GM21576 (cell line): ENCODE data around the gene HOXB3.
"Not testable (repeated sequence)": the region's sequence is repeated elsewhere in the genome, so short reads cannot be mapped to it uniquely, and the experiment has no call there.

Source experiments
- ATAC-seq: cut with Tn5 transposase; IDR thresholded peaks from one replicate; pipeline ENCODE4 v1.9.1; 2021; ENCODE audit warnings: mild to moderate bottlenecking, moderate library complexity; ENCODE audit not compliant: unreplicated experiment

HOXB3 gene

DNA sequence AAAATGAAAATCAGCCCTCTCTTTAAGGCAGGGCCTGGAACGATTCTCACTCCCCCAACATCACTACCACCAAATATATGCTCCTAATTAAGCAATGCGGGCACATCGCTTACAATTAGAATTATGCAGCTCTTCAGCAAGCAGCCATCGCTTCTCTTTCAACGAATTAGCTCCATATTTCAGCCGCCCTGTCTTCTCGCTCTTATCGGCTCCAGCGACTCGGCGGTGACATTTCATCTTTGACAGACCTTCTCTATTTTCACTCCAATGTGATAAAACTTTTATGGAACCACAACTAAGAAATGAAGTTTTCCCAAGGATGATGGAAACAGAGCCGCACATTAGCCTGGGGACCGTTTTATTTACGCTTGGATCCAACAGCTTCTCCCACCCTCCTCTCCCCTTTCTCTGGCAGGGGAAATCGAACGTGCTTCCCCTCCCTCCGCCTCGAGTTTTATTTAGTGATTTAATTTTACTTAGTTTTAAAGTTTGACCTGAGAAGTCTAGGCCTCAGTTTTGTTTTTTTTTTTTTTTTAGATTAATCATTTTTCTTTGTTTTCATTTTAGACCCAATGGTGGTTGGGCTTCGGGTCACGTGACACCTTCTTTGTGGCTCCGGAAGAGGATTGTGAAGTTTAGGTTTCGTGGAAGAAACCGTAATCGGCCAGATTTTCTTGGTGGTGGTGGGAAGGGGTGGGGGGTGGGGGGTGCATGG, 42.1 kb downstream of the HOXB3 start:
- ATAC-seq, result no peak

DNA sequence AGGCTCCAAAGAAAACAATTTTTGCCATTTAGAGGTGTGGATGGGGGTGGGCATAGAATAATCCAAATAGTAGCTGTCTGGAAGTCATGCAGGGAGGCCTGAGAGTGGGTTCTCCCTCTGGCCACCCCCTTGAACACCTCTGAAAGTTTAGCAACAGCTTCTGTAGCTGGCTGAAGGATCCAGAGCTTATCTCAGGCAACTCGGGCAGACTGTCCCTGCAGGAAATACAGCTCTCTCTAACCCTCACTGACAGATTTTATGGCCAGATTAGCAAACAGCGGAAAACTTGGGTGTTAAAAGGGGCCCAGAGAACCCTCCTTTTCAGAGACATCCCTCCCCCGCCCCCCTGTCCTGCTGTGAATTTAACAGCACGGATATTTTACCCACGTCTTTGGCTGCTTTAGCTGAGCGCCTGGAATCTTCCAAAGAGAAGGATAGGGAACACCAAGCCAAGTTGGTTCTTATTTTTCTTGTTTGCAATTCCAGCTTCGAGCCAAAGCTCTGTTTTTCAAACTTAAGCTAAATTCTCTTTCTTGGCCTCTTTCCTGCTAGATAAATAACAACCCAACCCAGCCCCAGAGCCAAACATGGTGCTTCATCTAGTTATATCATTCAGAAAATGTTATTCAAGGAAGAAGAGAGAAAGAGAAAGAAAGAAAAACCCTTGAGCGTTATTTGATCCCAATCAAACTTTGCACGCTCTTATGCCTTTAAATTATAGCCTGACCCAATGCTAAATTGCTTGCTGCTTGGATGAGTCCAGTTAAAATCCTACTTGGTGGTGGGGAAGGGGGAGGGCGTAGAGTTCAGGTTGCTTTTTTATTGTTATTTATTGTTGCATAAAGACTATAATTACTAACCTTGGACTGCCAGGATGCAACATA, 42.9 kb downstream of the HOXB3 start:
- no peak for ATAC-seq

DNA sequence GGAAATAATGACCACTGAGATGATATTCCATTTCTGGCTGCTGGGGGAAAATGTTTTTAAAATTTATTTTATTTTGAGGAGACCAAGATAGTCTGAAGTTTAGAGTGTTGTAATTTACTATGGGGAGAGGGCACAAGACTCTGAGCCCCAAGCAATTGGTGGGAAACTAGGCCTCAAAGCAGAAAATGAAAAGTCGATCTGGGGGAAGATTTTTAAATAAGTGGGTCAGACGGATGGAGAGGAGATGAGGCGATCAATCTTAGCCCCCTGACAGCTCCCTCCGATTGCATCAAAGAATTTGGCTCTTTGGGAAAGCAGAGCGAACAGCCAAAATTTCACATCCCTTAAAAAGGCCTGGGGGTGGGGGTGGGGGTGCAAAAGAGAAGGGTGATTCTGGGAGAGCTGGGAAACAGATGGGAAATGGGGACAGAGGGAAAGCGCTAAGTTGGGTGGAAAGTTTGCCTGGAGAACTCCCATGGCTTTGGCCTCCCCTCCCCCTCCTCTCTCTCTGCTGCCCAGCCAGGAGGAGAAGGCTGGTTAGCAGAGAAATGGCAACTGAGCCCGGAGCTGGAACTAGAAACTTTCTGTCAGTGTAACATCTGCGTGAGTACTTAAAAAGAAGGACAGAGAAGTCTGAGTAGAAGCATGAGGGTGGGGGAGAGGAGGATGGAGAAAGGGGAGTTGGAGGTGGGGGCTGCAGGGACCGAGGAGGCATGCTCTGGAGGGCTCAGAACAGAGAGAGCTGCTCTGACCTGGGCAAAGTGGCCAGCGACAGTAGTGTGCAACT, 43.7 kb downstream of the HOXB3 start:
- ATAC-seq, result no peak

DNA sequence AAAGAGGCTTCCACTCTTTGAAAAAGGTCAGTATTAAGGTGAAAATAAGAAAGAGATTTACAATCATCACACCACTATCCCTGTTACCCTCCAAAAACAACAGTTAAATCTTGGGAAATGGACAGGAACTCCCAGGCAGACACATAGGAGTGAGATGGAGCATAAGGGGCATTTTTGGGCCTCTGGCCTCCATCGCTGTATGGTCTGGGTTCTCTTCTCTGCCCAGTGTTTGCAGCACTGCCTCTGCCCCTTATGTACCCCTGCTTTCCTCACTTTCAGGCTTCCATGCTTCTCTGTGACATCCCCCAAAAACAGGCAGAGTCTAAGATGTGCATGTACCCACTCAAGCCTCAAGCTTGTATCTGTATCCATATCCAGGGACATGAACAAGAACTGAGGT, 44.5 kb downstream of the HOXB3 start:
- ATAC-seq, result no peak

DNA sequence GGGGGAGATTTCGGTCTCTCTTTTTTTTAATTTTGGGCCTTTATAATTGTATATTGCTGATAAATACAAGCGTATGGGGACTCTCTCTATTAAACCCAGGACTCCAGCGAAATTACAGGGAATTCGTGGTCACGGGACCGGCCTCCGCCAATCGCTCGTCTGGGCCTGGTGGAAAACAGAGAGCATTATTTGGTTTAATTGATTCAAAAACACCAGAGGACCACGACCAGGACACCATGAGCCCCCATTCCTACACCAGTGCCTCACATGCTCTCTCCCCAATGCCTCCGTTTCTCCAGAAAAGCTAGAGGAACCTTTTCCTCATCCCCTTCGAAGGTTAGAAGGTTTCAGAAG, 45.0 kb downstream of the HOXB3 start, which contains the start of gene HOXB2:
HOXB2 (minus strand) TSS at position 88 of the 354 bp plus-strand sequence. CDS start 198 bp downstream, outside the sequence.
- ATAC-seq, result no peak

DNA sequence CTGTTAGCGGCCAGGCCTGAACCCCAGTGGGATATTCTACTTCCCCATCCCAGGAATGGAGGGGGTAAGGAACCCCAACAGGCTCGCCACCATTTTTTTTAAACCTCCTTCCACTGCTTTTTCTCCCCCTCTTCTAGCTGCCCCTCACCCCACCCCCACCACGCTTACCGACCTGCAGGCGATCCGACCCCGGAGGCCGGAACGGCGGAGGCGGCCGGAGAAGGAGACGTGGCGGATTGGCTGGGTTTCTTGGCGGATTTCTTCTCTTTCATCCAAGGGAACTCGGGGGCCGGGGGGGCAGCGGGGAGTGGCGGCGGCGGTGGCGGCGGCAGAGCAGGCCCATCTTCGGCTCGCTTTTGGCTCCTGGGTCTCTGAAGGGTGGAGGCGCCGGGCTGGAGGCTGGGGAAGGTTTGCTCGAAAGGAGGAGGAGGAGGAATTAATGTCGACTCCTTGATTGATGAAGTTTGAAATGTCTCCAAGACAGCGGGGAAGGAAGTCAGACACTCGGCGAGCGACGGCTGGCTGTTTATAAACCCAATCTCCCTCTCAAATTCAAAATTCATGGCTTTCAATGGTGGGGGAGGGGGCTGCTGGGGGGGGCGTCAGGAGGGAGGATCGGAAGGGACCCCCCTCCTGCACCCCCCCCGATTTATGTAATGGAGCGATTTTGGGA, 45.6 kb downstream of the HOXB3 start:
- ATAC-seq, result no peak

DNA sequence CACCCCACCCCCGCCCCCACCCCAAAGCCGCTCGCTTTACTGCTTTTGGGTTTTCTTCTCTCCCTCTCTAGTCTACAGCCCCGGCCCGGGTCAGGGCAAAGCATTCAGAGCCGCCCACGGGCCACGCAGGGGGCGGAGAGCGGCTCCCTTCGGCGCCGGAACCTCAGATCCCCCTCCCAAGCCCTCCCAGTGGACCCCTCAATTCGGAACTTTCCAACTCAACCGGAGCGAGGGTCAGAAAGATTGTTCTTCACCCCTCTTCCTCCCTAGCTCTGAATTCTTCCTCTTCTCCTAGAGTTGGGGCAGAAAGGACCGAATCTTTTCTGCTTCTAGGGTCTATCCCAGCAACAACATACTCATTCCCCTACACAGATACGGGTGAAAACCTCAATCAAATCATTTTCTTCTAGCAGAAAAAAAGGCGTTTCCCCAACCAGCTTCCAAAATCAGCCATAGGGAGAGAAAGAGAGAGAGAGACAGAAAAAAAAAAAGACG, 46.1 kb downstream of the HOXB3 start:
- ATAC-seq, result no peak

DNA sequence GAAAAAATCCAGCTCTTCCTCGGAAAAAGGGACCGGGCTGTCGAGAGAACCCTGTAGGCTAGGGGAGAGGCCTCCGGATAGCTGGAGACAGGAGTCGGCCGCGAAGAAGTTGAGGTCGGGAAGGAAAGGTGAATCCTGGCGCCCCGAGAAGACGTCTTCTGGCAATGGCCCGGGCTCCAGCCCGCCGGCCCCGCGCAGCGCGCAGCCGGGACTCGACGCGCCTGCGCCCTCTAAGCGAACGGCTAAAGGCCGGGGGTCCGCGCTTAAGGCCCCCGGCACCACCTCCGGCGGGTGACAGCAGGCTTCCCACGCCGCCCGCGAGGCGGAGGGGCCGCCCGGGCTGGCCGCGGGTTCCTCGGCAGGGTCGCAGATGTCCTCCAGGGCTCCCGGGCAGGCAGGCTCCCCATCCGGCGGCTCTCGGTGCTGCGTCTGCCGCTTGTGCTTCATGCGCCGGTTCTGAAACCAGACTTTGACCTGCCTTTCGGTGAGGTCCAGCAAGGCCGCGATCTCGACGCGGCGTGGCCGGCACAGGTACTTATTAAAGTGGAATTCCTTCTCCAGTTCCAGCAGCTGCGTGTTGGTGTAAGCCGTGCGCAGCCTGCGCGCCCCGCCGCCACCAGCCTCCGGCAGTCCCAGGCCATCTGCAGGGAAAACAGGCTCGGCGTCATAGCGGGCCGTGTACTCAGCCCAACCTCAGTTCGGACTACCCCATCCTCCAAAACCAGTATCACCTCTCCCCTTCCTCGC, 46.8 kb downstream of the HOXB3 start:
- ATAC-seq, result no peak

DNA sequence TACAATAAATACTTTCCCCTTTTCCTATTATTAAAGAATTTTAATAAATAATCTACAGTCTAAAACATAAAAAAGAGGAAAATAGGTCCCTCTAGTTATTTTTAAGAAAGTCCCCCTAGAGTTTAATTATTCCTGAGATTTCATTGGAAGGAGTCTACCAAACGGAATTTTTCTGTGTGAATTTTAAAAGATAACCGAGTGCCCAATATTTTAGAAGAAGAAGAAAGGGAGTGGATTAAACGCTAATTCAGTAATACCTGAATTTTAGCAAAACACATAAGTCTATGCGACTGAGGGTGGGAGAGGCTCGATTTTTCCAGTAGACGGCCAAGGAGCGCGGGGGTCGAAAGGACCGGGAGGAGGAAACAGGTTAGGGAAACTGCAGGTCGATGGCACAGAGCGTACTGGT, 47.3 kb downstream of the HOXB3 start:
- ATAC-seq, result no peak

DNA sequence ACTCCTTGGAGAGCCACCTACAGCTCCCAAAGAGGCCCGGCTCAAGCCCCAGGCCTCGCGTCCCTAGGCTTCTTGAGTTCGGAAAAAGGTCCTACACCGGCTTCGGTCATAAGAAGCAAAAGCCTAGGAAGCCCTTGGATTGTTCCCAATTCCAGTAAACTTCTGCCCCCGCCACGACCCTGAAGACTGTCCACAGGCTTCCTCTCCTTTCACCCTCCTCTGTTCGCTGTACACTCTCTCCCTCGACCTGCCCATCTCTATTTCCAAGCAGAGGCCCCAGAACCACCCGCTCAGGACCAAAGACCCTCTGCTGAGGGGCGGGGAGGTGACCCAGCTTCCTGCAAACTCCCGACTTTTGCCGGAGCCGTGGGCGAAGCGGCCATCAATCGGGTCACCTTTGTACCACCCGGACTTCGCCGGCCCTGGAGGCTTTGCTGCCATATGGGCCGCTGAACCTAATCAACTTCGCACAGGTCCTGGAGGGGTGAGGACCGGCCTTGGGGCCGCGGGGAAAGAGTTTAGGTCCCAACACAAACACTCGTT, 47.9 kb downstream of the HOXB3 start:
- ATAC-seq, result no peak

DNA sequence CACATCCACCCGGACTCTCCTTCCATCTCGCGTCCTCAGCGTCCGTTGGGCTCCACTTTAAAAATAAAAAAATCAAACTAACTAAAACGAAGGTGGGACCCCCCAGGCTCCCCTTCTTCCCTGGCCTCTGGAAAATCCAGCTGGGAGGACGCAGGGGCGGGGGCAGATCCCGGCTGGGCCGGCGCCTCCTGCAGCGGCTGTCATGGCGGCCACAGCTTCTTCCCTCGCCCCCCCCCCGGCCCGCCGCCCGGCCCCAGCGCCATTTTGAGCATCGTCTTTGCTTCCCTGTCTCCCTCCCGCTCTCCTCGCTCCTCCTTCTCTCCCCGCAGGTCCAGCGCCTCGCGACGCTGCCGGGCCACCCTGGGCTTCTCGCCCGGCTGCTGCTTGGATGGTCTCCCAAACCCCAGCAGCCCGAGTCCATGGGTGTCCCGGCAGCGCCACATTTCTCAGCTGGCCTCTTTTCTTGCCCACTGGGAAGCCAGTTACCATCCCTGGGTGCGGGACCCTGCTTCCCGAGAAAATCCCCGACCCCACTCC, 48.4 kb downstream of the HOXB3 start:
- no peak for ATAC-seq

DNA sequence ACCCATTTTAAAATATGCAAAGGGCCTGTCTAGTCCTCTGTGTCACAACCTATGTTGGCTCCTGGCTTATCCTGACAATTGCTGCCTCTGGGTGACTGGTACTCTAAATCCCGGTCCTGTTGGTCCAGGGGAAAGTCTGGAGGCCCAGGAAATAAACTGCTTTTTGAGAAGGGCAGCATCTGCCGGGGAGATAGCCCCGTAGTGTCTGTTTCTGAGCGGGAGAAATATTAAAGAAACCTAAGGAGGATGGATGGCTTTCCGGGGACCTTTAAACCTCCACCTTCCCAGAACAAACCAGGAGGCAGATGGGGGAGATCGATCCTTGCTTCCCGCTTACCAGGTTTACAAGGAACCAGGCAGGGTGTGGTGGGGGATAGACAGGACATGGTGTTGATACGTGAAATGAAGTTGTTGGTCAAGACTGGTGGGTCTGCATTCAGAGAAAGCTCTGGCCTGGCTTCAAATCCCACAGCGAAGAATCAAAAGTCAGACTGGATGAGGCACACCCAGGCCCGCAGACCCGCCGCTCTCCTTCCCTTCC, 48.9 kb downstream of the HOXB3 start:
- no peak for ATAC-seq

DNA sequence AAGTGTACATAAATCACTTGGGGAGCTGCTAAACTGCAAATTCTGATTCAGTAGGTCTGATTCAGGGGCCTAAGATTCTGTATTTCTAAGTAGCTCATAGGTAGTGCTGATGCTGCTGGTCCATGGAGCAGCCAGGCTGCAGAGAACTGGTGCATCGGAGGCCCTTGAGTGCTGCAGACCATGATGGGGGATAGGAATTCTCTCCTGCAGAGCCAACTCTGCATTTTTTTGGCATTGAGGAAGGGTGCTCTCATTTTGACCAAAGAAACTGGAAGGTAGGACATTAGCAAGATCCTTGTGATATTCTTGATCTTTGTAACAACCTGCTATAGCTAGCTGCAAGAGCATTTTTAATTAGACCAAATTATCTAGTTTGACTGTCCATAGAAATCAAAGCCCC, 49.8 kb downstream of the HOXB3 start:
- no peak for ATAC-seq

DNA sequence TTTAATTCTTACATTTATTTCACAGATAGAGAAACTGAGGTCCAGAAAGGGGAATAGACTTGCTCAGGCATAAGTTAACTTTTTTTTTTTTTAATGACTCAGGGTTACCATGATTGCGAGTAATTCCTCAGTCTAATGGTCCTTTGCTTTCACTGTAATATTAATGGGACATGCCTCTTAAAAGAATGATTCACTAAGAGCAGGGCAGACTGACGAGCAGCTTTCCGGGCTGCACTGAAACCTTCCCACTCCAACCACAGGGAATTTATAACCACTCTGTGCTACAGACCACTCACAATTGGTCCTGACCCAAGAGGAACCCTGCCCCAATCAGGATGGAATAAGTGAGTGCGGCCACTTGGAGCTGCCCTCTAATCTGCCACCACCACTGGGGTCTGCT, 50.9 kb downstream of the HOXB3 start:
- ATAC-seq, result no peak

DNA sequence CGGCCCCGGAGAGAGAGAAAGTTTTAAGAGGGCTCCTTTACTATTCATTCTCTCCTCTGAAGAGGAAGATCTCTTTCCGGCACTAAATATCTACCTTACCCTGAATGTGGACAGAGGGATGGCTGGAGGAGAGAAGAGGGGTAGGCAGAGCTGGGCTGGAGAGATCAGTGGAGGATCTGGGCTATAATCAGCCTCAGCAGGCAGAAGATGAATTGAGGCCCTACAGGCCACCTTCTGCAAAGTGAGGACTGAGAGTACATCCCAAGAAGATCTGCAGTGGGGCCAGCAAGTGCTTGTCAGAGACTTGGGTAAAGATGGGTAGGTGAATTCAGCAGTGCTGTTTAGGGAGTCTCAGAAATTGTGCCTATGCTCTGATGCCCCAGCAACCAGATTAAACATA, 52.7 kb downstream of the HOXB3 start:
- ATAC-seq, result no peak

DNA sequence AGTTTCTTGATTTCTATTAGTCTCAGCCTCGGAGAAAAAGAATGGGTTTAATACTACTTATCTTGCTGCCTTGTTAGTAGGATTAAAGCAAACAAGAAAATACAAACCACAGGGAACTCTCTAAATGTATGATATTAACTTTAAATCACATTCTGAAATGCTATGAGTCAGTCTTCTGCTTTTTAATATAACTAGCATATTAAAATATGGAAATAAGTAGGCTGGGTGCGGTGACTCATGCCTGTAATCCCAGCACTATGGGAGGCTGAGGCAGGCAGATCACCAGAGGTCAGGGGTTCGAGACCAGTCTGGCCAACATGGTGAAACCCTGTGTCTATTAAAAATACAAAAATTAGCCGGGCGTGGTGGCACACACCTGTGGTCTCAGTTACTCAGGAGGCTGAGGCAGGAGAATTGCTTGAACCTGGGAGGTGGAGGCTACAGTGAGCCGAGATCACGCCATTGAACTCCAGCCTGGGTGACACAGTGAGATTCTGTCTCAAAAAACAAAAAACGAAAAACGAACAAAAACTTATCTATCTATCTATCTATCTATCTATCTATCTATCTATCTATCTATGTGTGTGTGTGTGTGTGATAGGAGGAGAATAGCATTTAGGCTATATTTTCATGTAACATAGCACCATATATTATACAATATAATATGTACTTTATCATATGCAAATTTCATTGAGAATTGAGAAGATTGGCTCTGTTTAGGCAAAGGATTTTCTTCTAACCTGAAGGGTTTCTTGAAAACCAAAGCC, 54.1 kb downstream of the HOXB3 start:
- not testable (repeated sequence) for ATAC-seq

DNA sequence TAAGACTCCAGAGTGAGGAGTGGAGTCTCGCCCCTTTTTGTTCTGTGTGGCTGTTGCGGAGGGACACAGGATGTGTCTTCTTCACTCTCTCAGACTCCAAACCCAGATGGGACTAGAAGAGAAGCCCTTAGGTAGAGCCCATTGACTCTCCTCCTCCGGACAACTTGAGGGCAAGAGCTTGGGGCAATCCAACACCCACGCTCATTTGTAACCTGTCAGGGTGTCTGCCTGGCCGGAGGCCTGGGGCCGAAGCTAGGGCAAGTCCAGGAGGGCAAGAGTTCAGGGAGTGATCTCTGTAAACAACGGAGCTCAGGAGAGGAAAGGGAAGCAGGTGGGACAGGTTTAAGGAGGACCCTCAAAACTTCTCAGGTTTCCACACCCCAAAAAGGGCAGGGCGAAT, 57.8 kb downstream of the HOXB3 start:
- ATAC-seq, result no peak

DNA sequence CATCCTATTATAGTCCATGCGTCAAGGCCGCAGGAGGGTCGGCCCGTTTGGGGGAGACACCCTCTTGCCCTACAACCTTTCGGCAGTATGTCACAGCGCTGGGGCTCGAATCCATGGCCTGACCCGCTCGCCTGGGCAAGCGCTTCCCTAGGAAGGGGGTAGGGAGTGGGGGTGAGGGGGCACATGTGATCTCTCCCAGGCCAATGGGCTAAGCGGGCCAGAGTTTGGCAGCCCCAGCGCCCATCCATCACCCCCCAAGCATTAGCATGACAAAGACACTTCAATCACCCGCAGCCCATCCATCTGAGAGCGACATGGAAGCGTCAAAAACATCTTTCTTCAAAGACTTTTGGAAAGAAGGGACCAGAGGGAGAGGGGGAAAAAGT, 59.2 kb downstream of the HOXB3 start, which contains the start of gene HOXB1:
HOXB1 (minus strand) TSS at position 125 of the 386 bp plus-strand sequence; CDS start at position 18, 107 bp downstream.
- no peak for ATAC-seq
